ENCODE measurements around the gene PBX4.

The PBX4 gene

DNA sequence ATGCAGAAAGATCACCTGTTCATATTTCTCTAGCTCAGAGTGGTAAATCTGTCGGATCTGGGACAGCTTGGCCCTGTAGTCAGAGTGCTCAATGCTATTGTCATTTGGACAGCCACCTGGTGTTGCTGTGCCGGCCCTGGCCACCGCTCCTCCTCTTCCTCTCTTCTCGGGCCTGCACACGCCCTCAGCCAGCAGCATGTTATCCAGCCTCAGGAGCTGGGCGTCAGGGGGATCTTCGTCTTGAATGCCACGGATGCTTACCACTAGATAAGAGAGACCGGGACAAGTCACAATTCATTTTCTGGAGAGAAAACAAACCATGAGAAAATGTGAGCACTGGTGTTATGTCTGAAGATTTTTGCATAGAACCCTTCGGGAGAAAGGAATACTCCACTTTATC is 47.9 kb downstream of the PBX4 start:
- Mint-ChIP-seq H3K27me3 (ENCODE audit: low read depth) (no peaks in the 10 kb centered on the region), H3K4me1 (ENCODE audit: low read depth) (peaks cover 2% of the 10 kb centered on the region), H3K4me3 (no peak overlapping the region), H3K27ac (peak overlapping the region; percentile 36), H3K36me3 (ENCODE audit: low read depth) (peaks cover 44% of the 10 kb centered on the region), H3K9me3 (no peaks in the 10 kb centered on the region)

DNA sequence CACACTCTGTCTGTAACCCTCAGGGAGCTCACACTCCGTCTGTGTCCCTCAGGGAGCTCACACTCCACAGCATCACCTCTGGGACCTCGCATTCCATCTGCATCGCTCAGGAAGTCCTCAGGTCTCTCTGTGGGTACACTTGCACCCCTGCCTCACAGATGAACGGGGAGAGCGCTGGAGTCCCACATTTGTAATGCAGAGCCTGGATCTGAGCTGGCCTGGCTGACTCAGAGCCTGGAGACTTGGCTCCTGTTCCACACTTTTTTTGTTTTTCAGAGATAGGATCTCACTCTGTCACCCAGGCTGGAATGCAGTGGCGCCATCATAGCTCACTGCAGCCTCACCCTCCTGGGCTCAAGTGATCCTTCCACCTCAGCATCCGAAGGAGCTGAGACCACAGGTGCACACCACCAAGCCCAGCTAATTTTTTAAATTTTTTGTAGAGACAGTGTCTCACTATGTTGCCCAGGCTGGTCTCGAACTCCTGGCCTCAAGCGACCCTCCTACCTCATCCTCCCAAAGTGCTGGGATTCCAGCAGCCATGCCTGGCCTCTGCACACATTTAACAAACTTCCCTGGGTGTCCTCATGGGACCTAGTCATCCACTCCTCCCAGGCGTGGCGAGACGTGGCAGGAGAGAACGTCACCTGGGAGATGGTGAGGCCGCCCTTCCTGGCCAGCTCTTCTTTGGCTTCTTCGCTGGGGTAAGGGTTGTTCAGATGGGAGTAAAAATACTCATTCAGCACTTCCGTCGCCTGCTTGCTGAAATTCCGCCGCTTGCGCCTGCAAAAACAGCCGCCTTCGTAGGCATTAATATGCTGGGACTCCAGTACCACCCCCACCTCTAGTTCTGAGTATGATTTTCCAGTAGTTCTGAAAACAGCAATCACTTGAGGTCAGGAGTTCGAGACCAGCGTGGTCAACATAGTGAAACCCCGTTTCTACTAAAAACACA is 49.4 kb downstream of the PBX4 start:
- peaks cover 51% of the 10 kb centered on the region for H3K36me3 Mint-ChIP-seq (ENCODE audit: low read depth)

DNA sequence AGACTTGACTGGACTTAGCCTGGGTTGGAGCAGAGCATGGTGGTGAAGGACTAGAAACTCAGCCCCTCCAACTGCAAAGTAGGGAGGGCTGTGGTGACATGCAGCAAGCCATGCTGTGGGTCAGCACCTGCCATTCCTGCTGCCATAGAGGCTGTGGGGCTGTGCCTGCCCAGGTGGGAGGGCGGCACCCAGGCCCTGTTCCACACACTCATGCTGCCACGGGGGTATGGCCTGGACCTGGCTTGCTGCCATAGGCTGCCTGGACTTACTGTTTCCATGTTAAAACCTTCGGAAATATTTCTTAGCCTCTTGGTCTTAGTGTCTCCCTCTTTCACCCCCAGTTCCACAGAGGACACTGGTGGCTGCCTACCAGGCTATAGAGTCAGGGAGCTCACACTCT is 51.1 kb downstream of the PBX4 start:
- Mint-ChIP-seq H3K27ac (no peak overlapping the region), H3K4me3 (no peak overlapping the region), H3K27me3 (ENCODE audit: low read depth) (no peaks in the 10 kb centered on the region), H3K36me3 (ENCODE audit: low read depth) (peaks cover 52% of the 10 kb centered on the region), H3K4me1 (ENCODE audit: low read depth) (peaks cover 4% of the 10 kb centered on the region), H3K9me3 (no peaks in the 10 kb centered on the region)

More for the DNA sequence above, 49.4 kb downstream of the PBX4 start:
- H3K27me3 Mint-ChIP-seq (ENCODE audit: low read depth): no peaks in the 10 kb centered on the region
- no peak overlapping the region for H3K27ac Mint-ChIP-seq
- no peak overlapping the region for H3K4me3 Mint-ChIP-seq
- no peaks in the 10 kb centered on the region for H3K9me3 Mint-ChIP-seq
- H3K4me1 Mint-ChIP-seq (ENCODE audit: low read depth): peaks cover 2% of the 10 kb centered on the region

DNA sequence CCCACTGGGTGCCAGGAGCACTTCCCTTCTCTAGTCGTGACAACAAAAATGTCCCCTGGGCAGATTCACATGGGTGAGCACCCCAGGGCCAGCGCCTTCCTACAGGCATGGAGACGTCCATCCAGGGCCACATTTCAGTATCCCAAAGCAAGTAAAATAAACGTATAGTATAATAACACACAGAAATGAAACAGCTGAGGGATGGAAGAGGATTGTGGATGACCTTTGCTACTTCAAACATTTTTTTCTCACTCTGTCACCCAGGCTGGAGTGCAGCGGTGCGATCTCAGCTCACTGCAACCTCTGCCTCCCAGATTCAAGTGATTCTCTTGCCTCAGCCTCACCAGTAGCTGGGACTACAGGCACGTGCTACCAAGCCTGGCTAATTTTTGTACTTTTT is 52.2 kb downstream of the PBX4 start:
- Mint-ChIP-seq H3K9me3 (no peaks in the 10 kb centered on the region), H3K4me3 (no peak overlapping the region), H3K4me1 (ENCODE audit: low read depth) (peaks cover 4% of the 10 kb centered on the region), H3K27me3 (ENCODE audit: low read depth) (no peaks in the 10 kb centered on the region), H3K27ac (no peak overlapping the region), H3K36me3 (ENCODE audit: low read depth) (peaks cover 62% of the 10 kb centered on the region)

DNA sequence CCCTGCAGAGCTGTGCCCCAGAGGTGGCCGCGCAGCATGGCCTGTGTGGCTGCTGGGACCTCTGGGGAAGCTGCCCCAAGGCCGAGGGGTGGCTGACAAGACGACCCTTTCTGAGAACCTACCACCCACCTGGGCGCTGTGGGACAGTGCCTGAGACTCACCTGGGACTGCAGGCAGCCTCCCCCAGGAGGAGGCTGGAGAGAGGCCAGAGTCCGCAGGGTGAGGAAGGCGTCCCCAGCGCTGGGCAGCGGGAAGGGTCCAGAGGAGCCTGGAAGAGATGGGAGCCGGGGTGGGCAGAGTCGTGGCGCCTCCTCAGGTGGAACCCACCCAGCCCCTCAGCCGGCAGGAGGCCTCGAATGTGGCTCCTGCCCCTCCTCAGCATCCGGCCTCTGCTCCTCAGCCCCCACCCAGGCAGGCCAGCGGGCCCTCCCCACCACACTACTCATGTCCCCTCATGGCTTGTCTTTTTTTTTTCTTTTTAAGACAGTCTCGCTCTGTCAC is 55.1 kb downstream of the PBX4 start:
- H3K27me3 Mint-ChIP-seq (ENCODE audit: low read depth): no peaks in the 10 kb centered on the region
- peaks cover 7% of the 10 kb centered on the region for H3K4me1 Mint-ChIP-seq (ENCODE audit: low read depth)
- no peak overlapping the region for H3K4me3 Mint-ChIP-seq
- H3K36me3 Mint-ChIP-seq (ENCODE audit: low read depth): peaks cover 52% of the 10 kb centered on the region
- H3K27ac Mint-ChIP-seq: no peak overlapping the region
- no peaks in the 10 kb centered on the region for H3K9me3 Mint-ChIP-seq

DNA sequence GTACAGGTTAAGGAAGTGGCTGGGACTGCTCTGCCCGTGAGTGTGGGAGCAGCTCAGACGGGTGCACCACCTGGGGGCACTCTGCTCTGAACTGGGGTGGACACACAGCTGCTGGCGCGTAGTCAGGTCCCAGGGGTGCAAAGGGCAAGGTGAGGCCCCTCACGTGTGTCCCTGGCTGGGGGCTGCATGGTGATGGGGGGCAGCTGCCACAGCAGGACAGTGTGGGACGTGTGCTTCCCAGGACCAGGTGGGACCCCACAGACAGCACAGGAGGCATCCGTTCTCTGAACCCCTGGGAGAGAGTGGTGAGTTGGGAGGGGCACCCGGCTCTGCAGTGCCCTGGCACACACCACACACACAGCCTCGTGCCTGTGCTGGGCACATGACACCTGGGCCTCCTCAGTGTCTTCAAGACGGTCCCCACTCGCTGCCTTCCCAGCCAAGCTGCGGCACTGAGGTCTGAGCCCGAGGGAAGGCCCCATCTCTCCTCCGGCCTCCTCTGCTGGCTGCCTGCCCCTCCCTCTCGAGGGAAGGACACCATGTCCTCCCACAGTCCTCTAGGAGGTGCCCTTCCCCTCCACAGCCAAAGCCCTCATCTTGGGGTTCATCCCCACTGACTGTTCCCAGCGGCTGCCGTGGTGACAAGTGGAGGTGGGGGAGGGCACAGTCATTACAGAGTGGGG is 55.7 kb downstream of the PBX4 start:
- H3K36me3 Mint-ChIP-seq (ENCODE audit: low read depth): peaks cover 51% of the 10 kb centered on the region
- H3K27me3 Mint-ChIP-seq (ENCODE audit: low read depth): no peaks in the 10 kb centered on the region
- no peak overlapping the region for H3K4me3 Mint-ChIP-seq
- peak overlapping the region; percentile 73 for H3K27ac Mint-ChIP-seq
- peaks cover 7% of the 10 kb centered on the region for H3K4me1 Mint-ChIP-seq (ENCODE audit: low read depth)
- H3K9me3 Mint-ChIP-seq: no peaks in the 10 kb centered on the region

DNA sequence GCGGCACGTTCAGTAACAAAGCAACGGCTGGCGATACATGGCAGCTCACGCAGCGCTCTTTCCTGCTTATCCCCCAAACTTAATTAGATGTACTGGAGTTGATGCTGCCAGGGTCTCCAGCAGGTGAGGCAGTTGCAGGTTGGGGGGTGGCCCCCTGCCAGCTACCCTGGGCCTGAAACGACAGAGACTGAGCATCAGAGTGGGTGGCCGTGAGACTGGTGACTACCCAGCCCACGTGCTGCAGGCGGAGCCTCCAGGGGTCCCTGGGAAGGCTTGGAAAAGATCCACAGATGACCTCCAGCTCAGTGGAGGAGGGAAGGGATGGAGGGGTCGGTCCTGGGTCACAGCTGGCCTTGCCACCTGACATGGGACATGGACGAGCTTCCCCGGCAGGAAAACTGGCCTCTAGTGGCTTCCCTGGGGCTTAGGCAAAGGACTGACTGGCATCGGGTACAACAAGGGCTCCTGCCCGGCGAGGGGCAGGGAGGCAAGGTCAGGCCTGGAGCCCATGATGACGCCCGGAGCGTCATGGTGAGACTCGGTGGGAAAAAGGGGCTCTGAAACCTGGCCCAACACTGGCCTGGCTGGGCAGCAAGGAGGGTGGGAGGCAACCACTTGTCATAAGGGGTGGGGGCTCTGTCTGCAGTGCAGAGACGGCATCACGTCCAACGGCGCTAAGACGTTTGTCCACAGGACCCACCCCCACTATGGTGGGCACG is 56.4 kb downstream of the PBX4 start:
- no peak overlapping the region for H3K4me3 Mint-ChIP-seq
- H3K4me1 Mint-ChIP-seq (ENCODE audit: low read depth): peaks cover 7% of the 10 kb centered on the region

DNA sequence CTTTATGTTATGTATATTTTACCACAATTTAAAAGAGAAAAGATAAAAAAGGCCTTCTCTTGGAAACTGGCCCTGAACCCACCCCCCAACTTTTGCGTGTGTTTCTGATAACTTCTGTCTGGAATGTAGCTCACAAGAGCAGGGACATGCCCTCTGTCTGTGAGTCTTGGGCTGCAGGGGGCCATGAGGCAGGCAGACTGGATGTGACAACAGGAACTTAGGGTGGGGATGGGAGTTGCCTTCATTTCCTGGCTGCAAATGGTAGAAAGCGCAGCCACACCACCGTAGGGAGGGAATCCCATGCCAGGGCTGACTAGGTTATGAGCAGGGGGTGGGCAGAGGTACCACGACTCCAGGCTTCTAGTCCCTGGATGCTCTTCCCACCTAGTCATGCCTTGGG is 58.6 kb downstream of the PBX4 start:
- H3K4me3 Mint-ChIP-seq: no peak overlapping the region
- H3K4me1 Mint-ChIP-seq (ENCODE audit: low read depth): peaks cover 7% of the 10 kb centered on the region
- H3K9me3 Mint-ChIP-seq: no peaks in the 10 kb centered on the region
- H3K36me3 Mint-ChIP-seq (ENCODE audit: low read depth): peaks cover 38% of the 10 kb centered on the region
- H3K27me3 Mint-ChIP-seq (ENCODE audit: low read depth): no peaks in the 10 kb centered on the region
- H3K27ac Mint-ChIP-seq: peak overlapping the region; percentile 70

More for the DNA sequence above, 56.4 kb downstream of the PBX4 start:
- Mint-ChIP-seq H3K36me3 (ENCODE audit: low read depth) (peaks cover 47% of the 10 kb centered on the region), H3K9me3 (no peaks in the 10 kb centered on the region), H3K27ac (no peak overlapping the region), H3K27me3 (ENCODE audit: low read depth) (no peaks in the 10 kb centered on the region)

DNA sequence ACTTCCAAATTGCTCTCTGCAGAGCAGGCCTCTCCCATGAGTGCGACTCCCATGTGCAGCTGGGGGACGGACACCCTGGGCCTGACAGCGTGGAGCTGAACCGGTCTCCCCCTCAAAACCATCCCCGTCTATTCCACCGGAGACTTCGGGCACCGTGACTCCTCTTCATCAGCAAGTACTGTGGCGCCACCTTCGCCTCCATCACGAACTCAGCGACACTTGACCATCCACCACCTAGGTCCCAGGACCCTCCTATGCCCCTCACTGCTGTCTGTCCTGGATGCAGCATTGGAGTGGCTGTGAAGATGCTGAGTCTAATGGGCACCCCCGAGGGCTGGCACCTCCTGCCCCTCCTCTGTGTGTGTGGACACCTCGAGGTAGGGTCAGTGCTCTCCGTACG is 59.9 kb downstream of the PBX4 start:
- H3K36me3 Mint-ChIP-seq (ENCODE audit: low read depth): peaks cover 29% of the 10 kb centered on the region

DNA sequence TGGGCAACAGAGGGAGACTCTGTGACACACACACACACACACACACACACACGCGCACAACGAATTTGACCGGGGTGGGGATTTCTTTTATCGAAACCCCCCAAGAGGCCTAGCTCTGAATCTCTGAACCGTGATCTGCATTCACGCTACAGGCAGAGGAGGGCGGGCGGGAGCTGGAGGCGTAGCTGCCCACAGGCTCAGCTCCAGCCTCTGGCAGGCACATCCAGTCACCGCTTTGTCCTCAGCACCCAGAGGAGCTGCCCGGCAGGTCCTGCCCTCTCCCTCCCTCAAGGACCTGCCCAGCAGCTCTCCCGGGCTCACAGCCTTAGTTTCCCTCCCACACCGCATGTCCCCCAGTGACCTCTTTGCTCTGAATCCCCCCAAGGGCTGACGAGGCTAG is 60.4 kb downstream of the PBX4 start:
- H3K27me3 Mint-ChIP-seq (ENCODE audit: low read depth): no peaks in the 10 kb centered on the region
- no peak overlapping the region for H3K4me3 Mint-ChIP-seq
- H3K9me3 Mint-ChIP-seq: no peaks in the 10 kb centered on the region
- no peak overlapping the region for H3K27ac Mint-ChIP-seq
- peaks cover 28% of the 10 kb centered on the region for H3K36me3 Mint-ChIP-seq (ENCODE audit: low read depth)
- peaks cover 8% of the 10 kb centered on the region for H3K4me1 Mint-ChIP-seq (ENCODE audit: low read depth)

More for the DNA sequence above, 59.9 kb downstream of the PBX4 start:
- Mint-ChIP-seq H3K9me3 (no peaks in the 10 kb centered on the region), H3K27me3 (ENCODE audit: low read depth) (no peaks in the 10 kb centered on the region), H3K4me3 (no peak overlapping the region), H3K27ac (peak overlapping the region; percentile 7), H3K4me1 (ENCODE audit: low read depth) (peaks cover 9% of the 10 kb centered on the region)

DNA sequence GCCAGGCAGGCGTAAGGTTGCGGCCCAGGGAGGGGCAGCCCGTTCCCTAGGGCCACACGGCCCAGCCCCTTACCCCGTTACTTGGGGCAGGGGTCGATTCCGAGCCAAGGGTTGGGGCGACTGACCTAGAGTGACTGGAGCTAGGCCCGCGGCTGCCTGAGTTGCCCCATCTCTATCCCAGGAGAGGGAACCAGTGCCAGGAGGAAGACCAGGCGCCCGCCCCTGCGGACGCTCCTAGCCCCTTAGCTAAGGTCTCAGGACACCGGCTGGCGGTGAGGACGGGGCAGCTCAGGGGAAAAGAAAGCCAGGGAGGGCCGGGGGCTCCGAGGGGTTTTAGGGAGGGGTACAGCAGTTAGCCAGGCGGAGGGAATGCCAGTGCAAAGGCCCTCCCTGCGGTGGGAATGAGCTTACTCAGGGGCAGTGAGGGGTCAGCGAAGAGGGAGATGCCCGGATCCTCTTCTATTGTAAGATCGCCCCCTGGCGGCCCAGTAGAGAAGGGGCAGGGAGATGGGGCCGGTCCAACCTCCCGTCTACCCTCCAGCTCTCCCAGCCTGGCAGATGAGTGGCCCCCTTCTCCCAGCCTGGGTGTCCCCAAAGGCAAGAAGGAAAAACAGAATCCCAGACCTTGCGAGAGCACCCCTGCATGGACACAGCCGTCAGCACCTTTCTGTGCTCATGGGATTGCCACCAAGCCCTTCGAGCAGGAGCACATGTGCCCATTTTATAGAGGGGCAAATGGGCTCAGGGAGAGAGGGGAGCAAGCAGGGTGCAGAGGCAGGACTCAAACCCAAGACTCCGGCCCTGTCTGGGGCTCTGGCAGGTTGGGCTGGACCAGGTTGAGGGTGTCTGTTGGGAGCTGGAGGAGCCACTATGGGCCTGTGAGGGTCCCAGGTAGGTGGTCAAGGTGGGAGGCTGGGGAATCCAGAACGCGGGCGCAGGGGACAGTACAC is 64.1 kb downstream of the PBX4 start:
- no peak overlapping the region for H3K4me3 Mint-ChIP-seq
- no peaks in the 10 kb centered on the region for H3K27me3 Mint-ChIP-seq (ENCODE audit: low read depth)
- no peak overlapping the region for H3K27ac Mint-ChIP-seq
- H3K4me1 Mint-ChIP-seq (ENCODE audit: low read depth): peaks cover 7% of the 10 kb centered on the region
- no peaks in the 10 kb centered on the region for H3K9me3 Mint-ChIP-seq
- peaks cover 8% of the 10 kb centered on the region for H3K36me3 Mint-ChIP-seq (ENCODE audit: low read depth)

DNA sequence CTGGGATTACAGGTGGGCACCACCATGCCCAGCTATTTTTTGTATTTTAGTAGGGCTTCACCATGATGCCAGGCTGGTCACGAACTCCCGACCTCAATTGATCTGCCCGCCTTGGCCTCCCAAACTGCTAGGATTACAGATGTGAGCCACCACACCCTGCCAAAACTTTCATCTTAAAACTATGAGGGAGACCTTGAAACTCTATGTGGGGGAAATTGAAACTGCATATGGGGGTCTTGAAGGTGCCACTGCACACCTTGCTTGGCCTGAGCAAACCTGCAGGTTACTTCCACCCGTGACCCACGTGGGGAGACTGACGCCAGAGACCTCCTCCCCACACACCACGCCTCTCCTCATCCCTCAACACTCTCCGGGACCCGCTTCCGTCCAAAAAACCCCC is 64.8 kb downstream of the PBX4 start:
- no peak overlapping the region for H3K4me3 Mint-ChIP-seq
- no peaks in the 10 kb centered on the region for H3K9me3 Mint-ChIP-seq
- H3K27ac Mint-ChIP-seq: no peak overlapping the region
- peaks cover 3% of the 10 kb centered on the region for H3K4me1 Mint-ChIP-seq (ENCODE audit: low read depth)
- H3K36me3 Mint-ChIP-seq (ENCODE audit: low read depth): peaks cover 3% of the 10 kb centered on the region
- H3K27me3 Mint-ChIP-seq (ENCODE audit: low read depth): no peaks in the 10 kb centered on the region

DNA sequence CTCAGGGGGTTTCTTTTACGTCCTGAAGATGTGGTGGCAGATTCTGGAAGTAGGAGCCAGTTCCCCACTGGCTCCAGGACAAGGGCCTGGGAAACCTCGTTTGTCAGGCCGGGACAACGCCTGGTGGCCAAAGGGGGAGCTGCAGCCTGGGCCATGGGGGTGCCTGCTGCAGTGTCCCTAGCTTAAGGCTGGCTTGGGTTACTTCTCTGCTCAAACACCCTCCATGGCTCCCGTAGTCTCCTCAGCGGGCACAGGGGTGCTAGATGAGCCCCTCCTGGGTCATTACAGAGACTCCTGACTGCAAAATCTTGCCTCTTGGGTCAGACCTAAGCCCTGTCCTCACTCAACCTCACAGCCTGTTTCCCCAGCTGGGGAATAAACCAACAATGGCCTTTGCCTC is 65.7 kb downstream of the PBX4 start:
- Mint-ChIP-seq H3K4me3 (no peak overlapping the region), H3K4me1 (ENCODE audit: low read depth) (peaks cover 3% of the 10 kb centered on the region), H3K36me3 (ENCODE audit: low read depth) (no peaks in the 10 kb centered on the region), H3K27ac (no peak overlapping the region), H3K27me3 (ENCODE audit: low read depth) (no peaks in the 10 kb centered on the region), H3K9me3 (no peaks in the 10 kb centered on the region)

DNA sequence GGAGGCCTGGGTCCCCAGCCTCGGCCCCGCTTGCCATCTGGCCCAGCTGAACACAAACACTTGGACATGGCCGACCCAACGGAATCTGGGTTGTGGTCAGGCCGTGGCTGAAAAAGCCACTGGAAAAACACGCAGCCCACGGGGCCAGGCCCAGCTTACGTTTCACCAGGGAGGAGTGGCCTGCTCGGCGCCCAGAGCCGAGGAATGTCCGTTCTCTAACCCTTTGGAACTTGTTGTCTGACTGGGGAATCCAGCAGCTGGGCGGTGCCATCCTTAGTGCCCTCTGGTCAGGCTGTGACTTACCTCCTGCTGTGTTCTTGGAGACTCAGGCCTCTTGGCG is 66.7 kb downstream of the PBX4 start:
- Mint-ChIP-seq H3K27ac (no peak overlapping the region), H3K4me1 (ENCODE audit: low read depth) (peaks cover 3% of the 10 kb centered on the region), H3K27me3 (ENCODE audit: low read depth) (no peaks in the 10 kb centered on the region), H3K4me3 (no peak overlapping the region), H3K9me3 (no peaks in the 10 kb centered on the region), H3K36me3 (ENCODE audit: low read depth) (no peaks in the 10 kb centered on the region)
